OCI-LY7 (cell line): Measurements from ENCODE around the gene ZSCAN22. TPM values are rescaled to one million over a fixed set of nuclear protein-coding genes. Genes with fewer than 3 reads are reported as not detected.

Experiments used
- BruUV-seq: library from RNA; stranded (reverse); fragments of 400-500 nt; replicated peaks from 2 replicates; lab custom pipeline; 2021; lab: Mats Ljungman, UMichigan
- CTCF ChIA-PET: fragments of 300-600 bp; sonication (Branson Sonifier 250); formaldehyde crosslinking; loops from one replicate; lab custom pipeline; 2022; ENCODE audit warnings: antibody characterized with exemption; ENCODE audit not compliant: unreplicated experiment; lab: Charles Lee
- POLR2A ChIA-PET: fragments of 300-600 bp; sonication (Branson Sonifier 250); formaldehyde crosslinking; loops from one replicate; lab custom pipeline; 2022; ENCODE audit warnings: antibody characterized with exemption; lab: Charles Lee
- DNase-seq: peaks from one replicate; pipeline ENCODE4 v3.0.0-alpha.2; 2015; ENCODE audit warnings: low spot score
- H2AFZ ChIP-seq: fragments of 200-600 bp; sonication (generic), shearing (Covaris generic); 2 replicates; pipeline ENCODE4 v1.6.1; 2014; ENCODE audit warnings: mild to moderate bottlenecking, antibody characterized with exemption, low read length, moderate library complexity
- H3K27ac ChIP-seq: fragments of 200-600 bp; sonication (generic); 2 replicates; pipeline ENCODE4 v1.5.1; 2014; ENCODE audit warnings: mixed run types, low read depth, mild to moderate bottlenecking, moderate library complexity, low read length, inconsistent platforms; ENCODE audit not compliant: poor library complexity, severe bottlenecking
- H3K36me3 ChIP-seq: fragments of 200-600 bp; sonication (generic); 2 replicates; pipeline ENCODE4 v1.6.1; 2014; ENCODE audit warnings: mild to moderate bottlenecking, antibody characterized with exemption, low read length, moderate library complexity, mixed read lengths; ENCODE audit not compliant: insufficient read depth
- H3K4me1 ChIP-seq: fragments of 200-600 bp; sonication (generic); 2 replicates; pipeline ENCODE4 v1.5.1; 2014; ENCODE audit warnings: mild to moderate bottlenecking, low read length; ENCODE audit not compliant: insufficient read depth, poor library complexity, severe bottlenecking
- H3K4me2 ChIP-seq: fragments of 200-600 bp; sonication (generic); 2 replicates; pipeline ENCODE4 v1.6.1; 2014; ENCODE audit warnings: mild to moderate bottlenecking, low read length
- H3K4me3 ChIP-seq: fragments of 200-600 bp; sonication (generic); 2 replicates; pipeline ENCODE4 v1.5.1; 2014; ENCODE audit warnings: mild to moderate bottlenecking, low read depth, low read length; ENCODE audit not compliant: poor library complexity, severe bottlenecking
- H3K79me2 ChIP-seq: fragments of 200-600 bp; sonication (generic); 2 replicates; pipeline ENCODE4 v1.6.1; 2016; ENCODE audit warnings: low read depth, mild to moderate bottlenecking, low read length, moderate library complexity, mixed read lengths; ENCODE audit not compliant: insufficient read depth
- H3K9me2 ChIP-seq: fragments of 200-600 bp; sonication (generic); 2 replicates; pipeline ENCODE4 v1.6.1; 2016; ENCODE audit warnings: mild to moderate bottlenecking, low read length, mixed read lengths; ENCODE audit not compliant: insufficient read depth
- H3K9me3 ChIP-seq: fragments of 200-600 bp; sonication (generic); 2 replicates; pipeline ENCODE4 v1.6.1; 2014; ENCODE audit warnings: mild to moderate bottlenecking, mixed run types, low read length, mixed read lengths
- H4K20me1 ChIP-seq: fragments of 200-600 bp; sonication (generic); 2 replicates; pipeline ENCODE4 v1.6.1; 2014; ENCODE audit warnings: mild to moderate bottlenecking, antibody characterized with exemption, low read length, moderate library complexity, mixed read lengths; ENCODE audit not compliant: insufficient read depth
- CTCF ChIP-seq: fragments of 200-600 bp; sonication (generic); conservative IDR thresholded peaks from 2 replicates; pipeline ENCODE4 v1.5.1; 2014; ENCODE audit warnings: mild to moderate bottlenecking, antibody characterized with exemption, low read length, moderate library complexity, mixed read lengths
- EZH2phosphoT487 ChIP-seq: fragments of 200-600 bp; sonication (generic); IDR thresholded peaks from 2 replicates; pipeline ENCODE4 v1.6.1; 2018; ENCODE audit warnings: low read depth, borderline replicate concordance, mild to moderate bottlenecking, mixed run types, antibody characterized with exemption, low read length, moderate library complexity, mixed read lengths
- intact Hi-C: fragments of 100-400 bp; cut with micrococcal nuclease; formaldehyde crosslinking; loops from one replicate; pipeline ENCODE4 v1.10.0; 2022; ENCODE audit not compliant: unreplicated experiment
- total RNA-seq, 2 experiments: library from RNA; depleted of rRNA in 1 of 2; stranded (reverse); fragments of >200 nt in 1 of 2; shearing (Covaris generic) in 1 of 2; gene quantifications; 2 replicates each; pipeline ENCODE4 v1.2.3, GENCODE V29; 2014 to 2022

The ZSCAN22 gene
- total RNA-seq, 2 experiments from 2014 or later, result 3.3 to 3.7 TPM

- Histone ChIP-seq H3K79me2 (peaks cover 11% of the 10 kb centered on the region), H3K36me3 (peaks cover 5% of the 10 kb centered on the region; the same call in 1 of the 2 replicates), H3K4me2 (no peak overlapping the region), H3K4me3 (no peak overlapping the region), H3K27ac (no peak overlapping the region), H3K4me1 (peaks cover 18% of the 10 kb centered on the region), H3K9me2 (no peaks in the 10 kb centered on the region), H2AFZ (no peak overlapping the region), H3K9me3 (no peaks in the 10 kb centered on the region), H4K20me1 (peaks cover 4% of the 10 kb centered on the region; the same call in 1 of the 2 replicates)
- DNase-seq, result no peak
- intact Hi-C loops, result no loop called here
- no TSS peak for BruUV-seq
- TF ChIP-seq CTCF (no peak), EZH2phosphoT487 (no peak)
- ChIA-PET POLR2A (no interaction called here), CTCF (no interaction called here)
Measured at GRCh38 chr19:58350001-58350861, 23.4 kb downstream of the ZSCAN22 start.

GRCh38 chr19:58350871-58351557 is 24.2 kb downstream of the ZSCAN22 start:
- H3K9me2 ChIP-seq, result no peaks in the 10 kb centered on the region
- peaks cover 5% of the 10 kb centered on the region; the same call in 1 of the 2 replicates for H3K36me3 ChIP-seq
- H3K4me2 ChIP-seq, result no peak overlapping the region
- no peaks in the 10 kb centered on the region for H3K9me3 ChIP-seq
- no TSS peak for BruUV-seq
- no peak overlapping the region for H3K27ac ChIP-seq
- H2AFZ ChIP-seq, result no peak overlapping the region
- peaks cover 11% of the 10 kb centered on the region for H3K79me2 ChIP-seq
- peaks cover 4% of the 10 kb centered on the region; the same call in 1 of the 2 replicates for H4K20me1 ChIP-seq
- H3K4me1 ChIP-seq, result peaks cover 18% of the 10 kb centered on the region
- ChIA-PET POLR2A (no interaction called here), CTCF (interaction anchor here (0.6 kb wide), 1 partner anchor 31 kb away, joined by 5 read pairs; no protein-coding TSS in a partner anchor)
- TF ChIP-seq CTCF (no peak), EZH2phosphoT487 (no peak)
- DNase-seq, result no peak
- no peak overlapping the region for H3K4me3 ChIP-seq
- intact Hi-C loops, result no loop called here
